ENCODE data around the gene PCDH19.

GRCh38 chrX:100381619-100382018 is 28.5 kb downstream of the PCDH19 start:
- TF ChIP-seq CTCF (IDR thresholded peaks at IDR 0.05) (no peak), POLR2AphosphoS5 (IDR thresholded peaks at IDR 0.05) (no peak)

Data from prostate gland (tissue), 2 donors.